IMR-90 (cell line): Measurements from ENCODE around the gene ASTN2.

ENCODE experiments used
- BHLHE40 ChIP-seq: fragments of 150-350 bp; IDR thresholded peaks from 2 replicates; pipeline ENCODE4 v1.6.1; 2016; ENCODE audit warnings: mild to moderate bottlenecking, low read depth, low read length
- CEBPB ChIP-seq: IDR thresholded peaks from 2 replicates; pipeline ENCODE4 v1.6.1; 2012; ENCODE audit warnings: low read depth, low read length, improper control_type of control experiment
- CTCF ChIP-seq: conservative IDR thresholded peaks from 2 replicates; pipeline ENCODE4 v1.5.1; 2012; ENCODE audit warnings: mild to moderate bottlenecking, low read depth, low read length, improper control_type of control experiment
- MAFK ChIP-seq: IDR thresholded peaks from 2 replicates; pipeline ENCODE4 v1.6.1; 2012; ENCODE audit warnings: low read depth, low read length, improper control_type of control experiment
- MAZ ChIP-seq: IDR thresholded peaks from 2 replicates; pipeline ENCODE4 v1.6.1; 2012; ENCODE audit warnings: low read depth, mild to moderate bottlenecking, low read length, improper control_type of control experiment, moderate library complexity, borderline replicate concordance
- POLR2A ChIP-seq: IDR thresholded peaks from 2 replicates; pipeline ENCODE4 v1.6.1; 2012; ENCODE audit warnings: mild to moderate bottlenecking, low read depth, low read length
- RAD21 ChIP-seq: IDR thresholded peaks from 2 replicates; pipeline ENCODE4 v1.6.1; 2012; ENCODE audit warnings: low read length, improper control_type of control experiment
- RFX5 ChIP-seq: IDR thresholded peaks from 2 replicates; pipeline ENCODE4 v1.8.0; 2012; ENCODE audit warnings: low read depth, mild to moderate bottlenecking, low read length, moderate library complexity
- SMC3 ChIP-seq: fragments of 150-350 bp; IDR thresholded peaks from 2 replicates; pipeline ENCODE4 v1.6.1; 2016; ENCODE audit warnings: low read depth, mild to moderate bottlenecking, antibody characterized with exemption, low read length, moderate library complexity

GRCh38 chr9:117178596-117179375, 236.1 kb downstream of the ASTN2 start:
- TF ChIP-seq SMC3: no peak
- TF ChIP-seq CTCF: no peak
- no peak for TF ChIP-seq MAZ
- TF ChIP-seq MAFK: no peak
- no peak for TF ChIP-seq POLR2A
- TF ChIP-seq RFX5: no peak
- TF ChIP-seq BHLHE40: no peak
- no peak for TF ChIP-seq CEBPB
- TF ChIP-seq RAD21: no peak
